Left lung (tissue), 10 donors: ENCODE measurements around the gene EMP3. TPM values are rescaled to one million over a fixed set of nuclear protein-coding genes. Genes with fewer than 3 reads are reported as not detected.

Experiments
- ATAC-seq: fragments of 200-7000 bp; cut with Tn5 transposase; one replicate; pipeline ENCODE4 v1.9.1; 2020; ENCODE audit warnings: moderate library complexity
- DNase-seq, 4 donors: peaks; one replicate each; pipeline ENCODE4 v3.0.0-alpha.2; 2013 to 2020
- H3K27ac ChIP-seq, 2 donors: fragments of 200-600 bp; sonication (generic) in 1 of 2; one replicate each; pipeline versions ENCODE4 v1.5.0 to v1.8.0; 2020 to 2021
- H3K27me3 ChIP-seq, 2 donors: fragments of 200-600 bp; sonication (generic) in 1 of 2; one replicate each; pipeline versions ENCODE4 v1.5.0 to v1.8.0; 2020 to 2021
- H3K36me3 ChIP-seq, 2 donors: fragments of 200-600 bp; sonication (generic) in 1 of 2; one replicate each; pipeline versions ENCODE4 v1.5.0 to v1.8.0; 2020 to 2021
- H3K4me1 ChIP-seq, 2 donors: fragments of 200-600 bp; one replicate each; pipeline ENCODE4 v1.8.0; 2021
- H3K4me3 ChIP-seq, 2 donors: fragments of 200-600 bp; sonication (generic) in 1 of 2; one replicate each; pipeline versions ENCODE4 v1.5.0 to v1.8.0; 2020 to 2021; ENCODE audit warnings: mild to moderate bottlenecking in 1 of 2
- H3K9me3 ChIP-seq, 2 donors: fragments of 200-600 bp; sonication (generic) in 1 of 2; one replicate each; pipeline versions ENCODE4 v1.5.0 to v1.8.0; 2020 to 2021
- intact Hi-C, 2 donors: fragments of 100-400 bp; cut with DNase I; formaldehyde crosslinking; loops; one replicate each; pipeline versions ENCODE4 v1.11.2 to v1.14.2; 2022
- polyA plus RNA-seq, 6 donors: library from polyadenylated mRNA; unstranded; fragments of 120-200 nt; gene quantifications; one replicate each; pipeline ENCODE4 v1.2.1, GENCODE V29; 2013; ENCODE audit not compliant: insufficient read length in 6 of 6
- total RNA-seq, 2 donors: library from RNA; stranded (reverse); fragmentation: NEBNext Ultra II Directional; extraction: Animal tissue kit (Norgen Biotek cat#: 25700); gene quantifications; one replicate each; pipeline ENCODE4 v1.2.1, GENCODE V29; 2021
- TF ChIP-seq, protein P1 (sequence below), 2 donors: fragments of 200-600 bp; sonication (generic) in 1 of 2; IDR thresholded peaks; one replicate each; pipeline versions ENCODE4 v1.5.0 to v1.8.0; 2021; ENCODE audit warnings: antibody characterized with exemption in 2 of 2
- donor health status: DM: no; HTN: yes; CAD: no.
- donor health status: DM: no; HTN: no; CAD: no.

Gene EMP3
- total and polyA plus RNA-seq, 8 donors = 102 to 320 (median 110) TPM

DNA sequence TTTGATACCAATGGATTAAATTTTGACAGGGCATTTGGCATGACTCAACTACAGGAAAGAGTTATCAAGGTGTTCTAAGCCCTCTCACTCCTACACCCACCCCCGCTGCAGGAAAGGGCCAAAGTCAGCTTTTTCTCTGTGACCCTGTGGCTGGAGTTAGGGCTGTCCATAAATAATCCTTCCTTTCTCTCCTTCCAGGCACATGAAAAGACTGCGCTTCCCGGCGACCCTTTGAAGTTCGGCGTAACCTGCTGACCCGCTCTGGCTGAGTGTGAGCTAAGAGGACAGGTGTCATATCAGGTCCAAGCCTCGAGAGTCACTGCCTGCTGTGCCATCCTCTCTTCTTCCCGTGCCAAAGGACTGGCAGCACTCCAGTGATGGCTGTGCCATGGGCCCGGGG lies 29.9 kb upstream of the EMP3 start:
- intact Hi-C loops = no loop called here

DNA sequence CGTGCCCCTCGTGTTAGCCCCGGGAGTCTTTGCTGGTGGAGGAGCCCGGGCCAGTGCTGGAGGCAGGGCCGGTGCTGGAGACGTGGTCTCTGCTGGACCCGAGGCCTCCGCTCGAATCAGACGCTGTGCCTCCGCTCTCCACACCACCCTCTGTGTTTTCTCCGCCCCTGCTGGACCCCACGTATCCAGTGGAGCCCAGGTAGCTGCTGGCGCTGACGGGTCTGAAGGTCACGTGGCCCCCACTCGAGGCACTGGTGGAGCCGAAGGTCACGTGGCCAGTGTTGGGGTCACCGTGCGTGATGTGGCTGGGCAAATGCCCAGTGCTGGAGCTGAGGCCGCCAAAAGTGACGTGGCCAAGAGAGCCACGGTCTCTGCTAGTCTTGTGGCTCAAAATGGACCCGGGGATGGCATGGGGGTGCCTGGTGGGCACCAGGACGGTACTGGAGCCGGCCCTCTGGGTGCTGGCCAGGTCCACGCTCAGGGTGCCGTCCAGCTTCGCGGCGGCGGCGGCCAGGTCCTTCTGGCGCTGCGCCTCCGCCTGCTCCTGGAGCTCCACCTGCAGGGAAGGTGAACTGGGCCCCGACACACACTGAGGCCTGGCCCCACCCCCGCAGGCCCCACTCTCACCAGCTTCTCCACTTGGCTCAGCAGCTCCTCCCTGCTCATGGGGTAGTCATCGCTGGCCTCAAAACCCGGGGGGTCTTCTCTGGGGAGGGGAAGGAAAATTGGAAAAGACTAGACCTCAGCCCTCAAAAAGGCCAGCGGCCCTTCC lies 28.2 kb upstream of the EMP3 start:
- H3K9me3 ChIP-seq = no peaks in the 10 kb centered on the region
- no peaks in the 10 kb centered on the region for H3K36me3 ChIP-seq
- no peak overlapping the region for H3K4me3 ChIP-seq
- H3K4me1 ChIP-seq = no peaks in the 10 kb centered on the region
- intact Hi-C loops = no loop called here
- no peak overlapping the region for H3K27ac ChIP-seq
- TF ChIP-seq, protein P1, sequence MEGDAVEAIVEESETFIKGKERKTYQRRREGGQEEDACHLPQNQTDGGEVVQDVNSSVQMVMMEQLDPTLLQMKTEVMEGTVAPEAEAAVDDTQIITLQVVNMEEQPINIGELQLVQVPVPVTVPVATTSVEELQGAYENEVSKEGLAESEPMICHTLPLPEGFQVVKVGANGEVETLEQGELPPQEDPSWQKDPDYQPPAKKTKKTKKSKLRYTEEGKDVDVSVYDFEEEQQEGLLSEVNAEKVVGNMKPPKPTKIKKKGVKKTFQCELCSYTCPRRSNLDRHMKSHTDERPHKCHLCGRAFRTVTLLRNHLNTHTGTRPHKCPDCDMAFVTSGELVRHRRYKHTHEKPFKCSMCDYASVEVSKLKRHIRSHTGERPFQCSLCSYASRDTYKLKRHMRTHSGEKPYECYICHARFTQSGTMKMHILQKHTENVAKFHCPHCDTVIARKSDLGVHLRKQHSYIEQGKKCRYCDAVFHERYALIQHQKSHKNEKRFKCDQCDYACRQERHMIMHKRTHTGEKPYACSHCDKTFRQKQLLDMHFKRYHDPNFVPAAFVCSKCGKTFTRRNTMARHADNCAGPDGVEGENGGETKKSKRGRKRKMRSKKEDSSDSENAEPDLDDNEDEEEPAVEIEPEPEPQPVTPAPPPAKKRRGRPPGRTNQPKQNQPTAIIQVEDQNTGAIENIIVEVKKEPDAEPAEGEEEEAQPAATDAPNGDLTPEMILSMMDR (IDR thresholded peaks at IDR 0.05) = no peak
- ATAC-seq = no peak
- H3K27me3 ChIP-seq = no peaks in the 10 kb centered on the region
- no peak for DNase-seq

More for the DNA sequence above, 29.9 kb upstream of the EMP3 start:
- Histone ChIP-seq H3K4me1 (peaks cover 4 to 12% of the 10 kb centered on the region in 2 donors), H3K4me3 (no peak overlapping the region), H3K27me3 (peaks cover 0 to 7% of the 10 kb centered on the region in 2 donors), H3K27ac (no peak overlapping the region), H3K9me3 (no peaks in the 10 kb centered on the region), H3K36me3 (no peaks in the 10 kb centered on the region)
- TF ChIP-seq, protein P1 (IDR thresholded peaks at IDR 0.05) = no peak
- ATAC-seq (no peak), DNase-seq (no peak)

DNA sequence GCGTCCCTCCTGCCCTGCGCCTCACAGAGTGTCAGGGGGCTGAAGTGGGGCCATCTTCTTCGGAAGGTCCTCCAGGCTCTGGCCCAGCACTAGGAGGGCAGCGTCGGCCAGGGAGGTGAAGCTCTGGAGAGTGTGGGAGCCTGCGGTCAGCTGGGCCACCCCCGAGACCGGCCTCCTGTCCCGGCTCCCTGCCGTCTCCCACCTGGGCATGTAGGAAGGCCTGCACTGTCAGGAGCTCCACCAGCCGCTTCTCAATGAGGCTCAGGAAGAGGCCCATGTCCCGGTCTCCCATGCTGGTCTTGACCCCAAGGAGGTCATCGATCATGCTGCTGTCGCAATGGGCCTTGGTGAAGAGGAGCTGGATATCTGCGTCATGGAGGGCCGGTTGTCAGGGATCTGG lies 27.4 kb upstream of the EMP3 start:
- H3K27ac ChIP-seq = no peak overlapping the region
- intact Hi-C loops = no loop called here
- no peaks in the 10 kb centered on the region for H3K4me1 ChIP-seq
- H3K9me3 ChIP-seq = no peaks in the 10 kb centered on the region
- no peaks in the 10 kb centered on the region for H3K36me3 ChIP-seq
- no peak for ATAC-seq
- TF ChIP-seq, protein P1 (IDR thresholded peaks at IDR 0.05) = no peak
- no peaks in the 10 kb centered on the region for H3K27me3 ChIP-seq
- DNase-seq = no peak
- H3K4me3 ChIP-seq = no peak overlapping the region

DNA sequence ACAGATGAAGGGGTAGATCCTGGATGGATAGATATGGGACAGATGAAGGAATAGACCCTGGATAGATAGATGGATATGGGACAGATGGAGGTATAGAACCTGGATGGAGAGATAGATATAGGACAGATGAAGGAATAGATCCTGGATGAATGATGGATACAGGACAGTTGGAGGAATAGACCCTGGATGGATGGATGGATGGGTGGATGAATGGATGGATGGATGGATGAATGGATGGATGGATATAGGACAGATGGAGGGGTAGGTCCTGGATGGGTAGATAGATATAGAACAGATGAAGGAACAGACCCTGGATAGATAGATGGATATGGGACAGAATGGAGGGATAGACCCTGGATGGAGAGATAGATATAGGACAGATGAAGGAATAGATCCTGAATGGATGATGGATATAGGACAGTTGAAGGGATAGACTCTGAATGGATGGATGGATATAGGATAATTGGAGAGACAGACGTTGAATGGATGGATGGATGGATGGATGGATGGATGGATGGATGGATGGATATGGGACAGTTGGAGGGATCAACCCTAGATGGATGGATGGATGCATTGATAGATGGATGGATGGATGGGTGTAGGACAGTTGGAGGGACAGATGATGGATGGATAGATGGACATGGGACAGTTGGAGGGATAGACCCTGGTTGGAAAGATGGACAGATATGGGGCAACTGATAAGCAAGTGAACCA lies 23.3 kb upstream of the EMP3 start:
- TF ChIP-seq, protein P1 (IDR thresholded peaks at IDR 0.05) = no peak
- no peak for ATAC-seq
- no peak for DNase-seq
- Histone ChIP-seq H3K36me3 (no peaks in the 10 kb centered on the region), H3K4me1 (no peaks in the 10 kb centered on the region), H3K27me3 (no peaks in the 10 kb centered on the region), H3K4me3 (no peak overlapping the region), H3K9me3 (no peaks in the 10 kb centered on the region), H3K27ac (no peak overlapping the region)
- intact Hi-C loops = no loop called here

DNA sequence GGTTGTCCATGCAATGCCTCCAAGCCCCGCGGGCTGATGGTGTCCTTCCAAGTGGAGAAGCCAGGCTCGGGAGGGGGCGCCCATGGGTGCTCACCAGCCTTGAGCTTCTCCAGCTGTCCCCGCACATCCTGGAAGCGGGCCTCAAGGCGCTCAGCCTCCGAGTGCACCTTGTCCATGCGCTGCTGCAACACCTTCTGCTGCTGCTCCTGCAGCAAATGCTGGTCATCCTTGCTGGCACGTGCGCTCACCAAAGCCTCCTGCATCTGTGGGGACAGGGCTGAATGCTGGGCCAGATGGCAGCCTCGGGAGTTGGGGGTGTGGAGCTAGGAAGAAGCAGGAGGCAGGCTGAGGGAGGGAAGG lies 22.8 kb upstream of the EMP3 start:
- no peaks in the 10 kb centered on the region for H3K4me1 ChIP-seq
- TF ChIP-seq, protein P1 (IDR thresholded peaks at IDR 0.05) = no peak
- DNase-seq (no peak), ATAC-seq (no peak)
- no peak overlapping the region for H3K4me3 ChIP-seq
- no peaks in the 10 kb centered on the region for H3K9me3 ChIP-seq
- H3K27ac ChIP-seq = no peak overlapping the region
- no peaks in the 10 kb centered on the region for H3K27me3 ChIP-seq
- intact Hi-C loops = no loop called here
- no peaks in the 10 kb centered on the region for H3K36me3 ChIP-seq
